Mammary epithelial cell (primary cell): ENCODE data around the gene MKLN1.

ENCODE experiments used
- EZH2 ChIP-seq: IDR thresholded peaks from 2 replicates; pipeline ENCODE4 v1.6.1; 2012; ENCODE audit warnings: low read length, inconsistent platforms, borderline replicate concordance
- TF ChIP-seq, protein P1 (sequence below), 2 donors: IDR thresholded peaks in 1 of 2; conservative IDR thresholded peaks in 1 of 2; 2 replicates each; pipeline ENCODE4 v1.5.1; 2011 to 2012; ENCODE audit warnings: inconsistent platforms in 2 of 2, low read length in 2 of 2, mild to moderate bottlenecking in 2 of 2, control low read depth in 1 of 2, low read depth in 1 of 2; ENCODE audit not compliant: insufficient read depth in 1 of 2; ENCODE audit errors: extremely low read depth in 1 of 2

DNA sequence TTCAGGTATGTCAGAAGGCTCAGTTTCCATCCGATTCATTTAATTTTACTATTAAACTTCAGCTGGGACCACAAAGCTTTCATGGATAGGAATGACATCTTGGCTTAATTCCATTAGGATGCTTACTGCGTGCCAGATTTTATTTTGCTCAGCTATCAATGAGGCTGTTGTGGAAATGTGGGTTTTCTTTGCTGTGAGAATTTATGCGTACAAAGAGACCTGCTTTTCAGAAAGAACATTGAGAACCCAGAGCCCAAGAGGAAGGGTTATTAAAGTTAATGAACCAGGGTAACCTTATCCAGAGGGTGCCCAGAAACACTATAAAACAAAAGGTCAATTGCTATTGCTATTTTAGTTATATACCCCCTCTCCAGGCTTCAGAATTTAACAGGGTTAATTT is 98.3 kb downstream of the MKLN1 start:
- TF ChIP-seq, protein P1, sequence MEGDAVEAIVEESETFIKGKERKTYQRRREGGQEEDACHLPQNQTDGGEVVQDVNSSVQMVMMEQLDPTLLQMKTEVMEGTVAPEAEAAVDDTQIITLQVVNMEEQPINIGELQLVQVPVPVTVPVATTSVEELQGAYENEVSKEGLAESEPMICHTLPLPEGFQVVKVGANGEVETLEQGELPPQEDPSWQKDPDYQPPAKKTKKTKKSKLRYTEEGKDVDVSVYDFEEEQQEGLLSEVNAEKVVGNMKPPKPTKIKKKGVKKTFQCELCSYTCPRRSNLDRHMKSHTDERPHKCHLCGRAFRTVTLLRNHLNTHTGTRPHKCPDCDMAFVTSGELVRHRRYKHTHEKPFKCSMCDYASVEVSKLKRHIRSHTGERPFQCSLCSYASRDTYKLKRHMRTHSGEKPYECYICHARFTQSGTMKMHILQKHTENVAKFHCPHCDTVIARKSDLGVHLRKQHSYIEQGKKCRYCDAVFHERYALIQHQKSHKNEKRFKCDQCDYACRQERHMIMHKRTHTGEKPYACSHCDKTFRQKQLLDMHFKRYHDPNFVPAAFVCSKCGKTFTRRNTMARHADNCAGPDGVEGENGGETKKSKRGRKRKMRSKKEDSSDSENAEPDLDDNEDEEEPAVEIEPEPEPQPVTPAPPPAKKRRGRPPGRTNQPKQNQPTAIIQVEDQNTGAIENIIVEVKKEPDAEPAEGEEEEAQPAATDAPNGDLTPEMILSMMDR (conservative IDR thresholded peaks at IDR 0.05 in 1 of 2, IDR thresholded peaks at IDR 0.05 in 1 of 2; ENCODE audit: extremely low read depth in 1 of 2, insufficient read depth in 1 of 2, low read depth in 1 of 2, low read length in 2 of 2), result no peak
- no peak for TF ChIP-seq EZH2
